NCI-H1092 treated with DMSO at 0.1 percent for 48 hours (cell line): ENCODE data around the gene PPP1R17.

Source experiments
- DNase-seq: peaks from one replicate; lab custom pipeline; 2025; lab: John Stamatoyannopoulos, UW

PPP1R17 gene

DNA sequence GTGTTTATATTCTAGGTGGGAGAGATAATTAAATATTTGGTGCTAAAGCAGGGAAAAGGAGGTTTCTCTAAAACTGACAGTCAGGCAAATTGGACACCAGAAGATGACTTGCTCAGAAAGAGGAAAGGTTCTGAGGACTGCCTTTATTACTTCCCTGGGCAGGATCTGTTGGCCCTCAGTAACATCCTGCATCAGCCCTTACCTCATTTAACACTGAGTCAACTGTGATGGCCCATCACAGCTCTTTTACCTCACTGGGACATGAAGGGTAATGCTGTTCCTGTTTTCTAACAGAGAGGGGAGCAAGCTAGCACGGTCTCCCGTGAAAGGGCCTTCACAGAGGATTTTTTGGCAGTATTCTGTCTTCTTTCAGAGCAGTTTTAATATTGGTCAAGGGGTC is 12.0 kb downstream of the PPP1R17 start:
- DNase-seq, result no peak

- no peak for DNase-seq
Observed at GRCh38 chr7:31702354-31702753, 15.3 kb downstream of the PPP1R17 start.

GRCh38 chr7:31705377-31705776 is 18.4 kb downstream of the PPP1R17 start:
- DNase-seq, result no peak

GRCh38 chr7:31707089-31707488 is 20.1 kb downstream of the PPP1R17 start:
- DNase-seq, result no peak

DNA sequence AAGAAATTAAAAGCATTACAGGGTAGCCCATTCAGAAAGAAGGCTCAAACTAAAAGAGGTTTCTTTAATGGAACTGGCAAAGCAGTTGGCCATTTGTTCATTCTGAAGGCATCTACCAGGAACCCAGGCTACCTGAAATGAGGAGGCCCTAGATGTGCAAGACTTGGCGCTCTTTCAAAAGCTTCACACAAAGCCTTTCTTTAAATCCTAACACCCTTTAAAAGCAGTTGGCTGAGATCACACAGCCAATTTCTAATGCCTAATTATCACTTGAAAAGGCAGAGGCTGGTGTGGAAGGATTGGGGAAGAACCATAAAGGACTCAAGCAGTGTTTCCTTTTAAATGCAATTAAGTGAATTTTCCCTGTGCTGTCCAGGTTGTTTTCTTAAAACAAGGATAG is 23.2 kb downstream of the PPP1R17 start:
- DNase-seq, result no peak

GRCh38 chr7:31716355-31716754 is 29.3 kb downstream of the PPP1R17 start:
- DNase-seq, result no peak

DNA sequence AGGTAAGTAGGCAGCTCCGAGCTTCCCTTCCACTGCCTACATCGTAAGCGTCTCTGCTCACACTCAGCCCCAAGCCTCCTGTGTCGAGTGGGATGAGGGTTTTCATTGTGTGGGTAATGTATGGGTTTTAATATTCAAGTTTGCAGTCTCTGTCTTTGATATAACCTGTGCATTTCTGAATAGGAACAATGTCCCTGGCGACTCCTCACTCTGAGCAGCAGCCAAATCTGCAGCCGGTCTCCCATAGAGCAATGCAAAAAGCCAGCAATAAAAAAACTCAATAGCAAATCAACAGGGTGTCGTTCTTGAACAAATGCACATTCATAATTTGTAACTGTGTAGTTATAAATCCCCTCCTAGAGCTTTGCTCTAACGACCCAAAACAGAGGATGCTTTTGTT is 33.4 kb downstream of the PPP1R17 start:
- no peak for DNase-seq

- no peak for DNase-seq
Observed at GRCh38 chr7:31724696-31725095, 37.7 kb downstream of the PPP1R17 start.

- DNase-seq, result no peak
Observed at GRCh38 chr7:31729195-31729804, 42.3 kb downstream of the PPP1R17 start.

GRCh38 chr7:31734456-31734855 is 47.4 kb downstream of the PPP1R17 start:
- no peak for DNase-seq

DNA sequence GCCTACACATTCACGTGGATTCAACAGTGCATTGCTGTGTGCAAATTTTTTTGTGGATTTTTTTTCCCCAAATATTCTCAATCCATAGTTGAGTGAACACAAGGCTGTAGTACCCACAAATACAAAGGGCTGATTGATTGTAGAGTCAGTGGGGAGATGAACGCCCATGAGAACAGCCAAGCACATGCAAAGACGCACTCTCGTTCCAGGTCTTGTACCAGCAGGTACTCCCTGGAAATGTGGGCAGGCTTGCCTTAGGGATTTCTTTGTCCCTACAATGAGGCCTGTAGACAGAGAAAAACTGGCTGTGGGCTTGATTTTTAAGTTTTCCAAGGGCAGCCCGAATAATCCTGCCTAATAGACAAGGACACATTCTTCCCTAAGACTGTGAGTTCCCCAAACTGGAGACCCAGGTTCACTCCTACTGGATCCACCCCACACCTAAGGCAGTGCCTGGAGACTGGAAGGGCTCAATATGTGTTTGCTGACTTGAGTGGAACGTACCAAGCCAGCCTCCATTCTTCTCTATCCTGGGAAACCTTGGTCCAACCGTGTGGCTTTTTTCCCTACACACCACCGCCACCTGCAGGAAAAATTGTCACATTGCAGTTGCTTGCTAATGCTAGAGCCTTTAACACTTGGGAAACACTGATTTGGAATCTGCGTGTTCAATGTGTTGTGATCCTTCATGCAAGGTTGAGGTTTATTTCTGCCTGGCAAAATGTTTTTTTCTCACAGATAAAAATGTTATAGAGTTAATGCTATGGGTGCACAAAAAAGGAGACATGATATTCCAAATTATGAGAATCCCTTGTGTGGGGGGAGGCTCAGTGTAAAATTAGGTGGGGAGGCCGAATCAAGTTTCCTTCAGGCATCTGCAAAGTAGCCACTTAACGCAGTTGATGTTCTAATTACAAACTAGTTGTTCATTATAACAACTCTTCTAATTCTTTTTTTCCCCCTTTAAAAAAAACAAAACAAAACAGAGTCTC is 49.3 kb downstream of the PPP1R17 start:
- peak; percentile 75 for DNase-seq

GRCh38 chr7:31741852-31742251 is 54.8 kb downstream of the PPP1R17 start:
- no peak for DNase-seq

- peak; percentile 82 for DNase-seq
Observed at GRCh38 chr7:31744294-31744874, 57.4 kb downstream of the PPP1R17 start.

- no peak for DNase-seq
Observed at GRCh38 chr7:31747553-31747952, 60.5 kb downstream of the PPP1R17 start.

DNA sequence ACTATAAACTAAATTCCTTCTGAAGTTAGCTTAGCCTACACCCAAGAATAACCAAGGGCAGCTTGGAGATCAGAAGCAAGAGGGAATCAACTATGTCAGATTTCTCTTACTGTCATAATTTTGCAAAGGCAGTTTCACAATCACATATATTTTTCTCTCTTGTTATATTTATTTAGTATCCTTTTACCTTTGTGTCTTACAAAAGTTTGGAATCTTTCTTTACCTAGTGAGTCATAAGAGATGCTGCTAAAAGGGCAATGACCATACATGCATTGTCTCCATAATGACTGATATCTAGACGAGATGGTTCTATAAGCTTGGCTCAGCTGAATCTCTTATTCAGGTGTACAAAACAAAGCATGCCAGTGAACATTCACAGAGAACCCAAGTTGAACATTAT is 61.1 kb downstream of the PPP1R17 start:
- DNase-seq, result no peak

- DNase-seq, result no peak
Observed at GRCh38 chr7:31751726-31752125, 64.7 kb downstream of the PPP1R17 start.
